Small intestine (tissue), 7 donors: ENCODE data around the gene RARG. TPM values are rescaled to one million over a fixed set of nuclear protein-coding genes. Genes with fewer than 3 reads are reported as not detected.

Experiments used
- DNase-seq, 2 donors: peaks; one replicate each; pipeline versions ENCODE4 v3.0.0 to v3.0.0-alpha.2; 2013
- FAIRE-seq: peaks from 2 replicates; lab custom pipeline; 2012; peaks lifted over from hg19 to GRCh38; lab: Jason Lieb, UNC
- H3K27ac ChIP-seq, 3 donors: one replicate each; pipeline ENCODE4 v1.5.1; 2013; ENCODE audit warnings: low read length in 2 of 3, mild to moderate bottlenecking in 2 of 3, control low read depth in 1 of 3, inconsistent platforms in 1 of 3, low read depth in 1 of 3, moderate library complexity in 1 of 3
- H3K27me3 ChIP-seq, 3 donors: one replicate each; pipeline ENCODE4 v1.6.1; 2013; ENCODE audit warnings: low read length in 3 of 3, inconsistent platforms in 1 of 3; ENCODE audit not compliant: control insufficient read depth in 3 of 3, insufficient read depth in 3 of 3
- H3K36me3 ChIP-seq, 3 donors: one replicate each; pipeline ENCODE4 v1.6.1; 2013; ENCODE audit warnings: low read length in 3 of 3, inconsistent platforms in 1 of 3, low read depth in 1 of 3, mild to moderate bottlenecking in 1 of 3, moderate library complexity in 1 of 3; ENCODE audit not compliant: control insufficient read depth in 3 of 3, insufficient read depth in 2 of 3
- H3K4me1 ChIP-seq, 3 donors: one replicate each; pipeline ENCODE4 v1.6.1; 2013; ENCODE audit warnings: low read length in 2 of 3, inconsistent platforms in 1 of 3, low read depth in 1 of 3, mild to moderate bottlenecking in 1 of 3, moderate library complexity in 1 of 3; ENCODE audit not compliant: control insufficient read depth in 3 of 3, insufficient read depth in 2 of 3
- H3K4me3 ChIP-seq, 3 donors: one replicate each; pipeline ENCODE4 v1.5.1; 2013; ENCODE audit warnings: low read length in 3 of 3, control low read depth in 1 of 3, inconsistent platforms in 1 of 3, low read depth in 1 of 3, mild to moderate bottlenecking in 1 of 3, moderate library complexity in 1 of 3
- H3K9me3 ChIP-seq, 2 donors: one replicate each; pipeline ENCODE4 v1.6.1; 2013; ENCODE audit warnings: low read depth in 1 of 2, low read length in 1 of 2; ENCODE audit not compliant: control insufficient read depth in 2 of 2, insufficient read depth in 1 of 2
- WGBS, 3 donors: extraction: QIAGEN DNeasy Blood & Tissue Kit; methylation state at CpG; one replicate each; pipeline ENCODE4 v1.1.7; 2013; 5-methylcytosine and 5-hydroxymethylcytosine counted together
- polyA plus RNA-seq, 4 donors: library from polyadenylated mRNA; stranded (reverse) in 3 of 4; unstranded in 1 of 4; fragments of 200-250 nt in 3 of 4; fragments of 120-200 nt in 1 of 4; gene quantifications; one replicate each; pipeline versions ENCODE4 v1.2.1 to v1.2.3, GENCODE V29; 2013
- donor health status: healthy with polysubstance abuse.
- donor health status: control.
- donor health status: control.
- donor health status: Bipolar disorder and iron deficiency.
- donor health status: healthy.

Gene RARG
- polyA plus RNA-seq, 4 donors, result 0.54 to 8.0 (median 7.1) TPM; not detected in 1

GRCh38 chr12:53176750-53177149 is 55.3 kb downstream of the RARG start:
- no peak for FAIRE-seq
- Histone ChIP-seq H3K36me3 (peaks cover 0 to 14% (median 0%) of the 10 kb centered on the region in 3 donors), H3K9me3 (no peaks in the 10 kb centered on the region), H3K4me3 (no peak overlapping the region), H3K27ac (no peak overlapping the region), H3K27me3 (no peaks in the 10 kb centered on the region), H3K4me1 (peaks cover 1 to 25% (median 4%) of the 10 kb centered on the region in 3 donors)
- DNase-seq, result no peak
- whole genome bisulfite sequencing, 3 donors, result 96 to 97% (median 97%) methylated on average over 3 of the region's 3 CpGs

DNA sequence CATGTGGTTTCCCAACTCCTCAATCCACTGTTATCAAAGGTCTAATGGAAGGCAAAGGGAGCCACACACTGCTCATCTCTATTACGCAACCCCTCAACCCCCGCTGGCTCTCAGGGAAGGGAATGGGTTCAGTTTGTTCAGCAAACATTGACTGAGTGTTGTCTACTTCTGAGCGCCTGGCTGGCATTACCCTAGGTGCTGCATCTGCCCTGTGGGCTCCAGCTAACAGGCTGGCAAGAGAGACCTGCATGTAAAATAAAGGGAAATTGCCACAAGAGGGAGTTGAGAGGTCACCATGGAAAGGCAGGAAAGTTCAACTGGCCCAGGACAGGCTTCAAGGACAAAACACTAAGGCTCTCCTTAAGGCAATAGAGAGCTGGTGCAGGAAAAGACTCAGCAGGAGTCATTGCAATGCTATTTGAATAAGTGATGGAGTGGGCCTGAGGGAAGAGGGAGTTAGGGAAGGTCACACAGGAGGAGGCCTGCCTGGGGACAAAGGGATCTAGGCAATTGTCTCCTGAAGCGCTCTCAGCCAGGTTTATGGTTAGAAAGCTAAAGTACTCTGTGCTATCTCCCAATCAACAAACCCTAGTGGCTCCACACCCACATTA is 57.0 kb downstream of the RARG start:
- Histone ChIP-seq H3K27me3 (no peaks in the 10 kb centered on the region), H3K4me3 (no peak overlapping the region), H3K4me1 (peaks cover 0 to 22% (median 1%) of the 10 kb centered on the region in 3 donors), H3K9me3 (no peaks in the 10 kb centered on the region), H3K27ac (peak overlapping the region; percentile 17 to 52 (median 27)), H3K36me3 (peaks cover 0 to 32% (median 0%) of the 10 kb centered on the region in 3 donors)
- DNase-seq, result peak; percentile 54 to 77
- no peak for FAIRE-seq
- WGBS, 3 donors, result 40 to 69% (median 48%) methylated on average over 4 of the region's 4 CpGs

DNA sequence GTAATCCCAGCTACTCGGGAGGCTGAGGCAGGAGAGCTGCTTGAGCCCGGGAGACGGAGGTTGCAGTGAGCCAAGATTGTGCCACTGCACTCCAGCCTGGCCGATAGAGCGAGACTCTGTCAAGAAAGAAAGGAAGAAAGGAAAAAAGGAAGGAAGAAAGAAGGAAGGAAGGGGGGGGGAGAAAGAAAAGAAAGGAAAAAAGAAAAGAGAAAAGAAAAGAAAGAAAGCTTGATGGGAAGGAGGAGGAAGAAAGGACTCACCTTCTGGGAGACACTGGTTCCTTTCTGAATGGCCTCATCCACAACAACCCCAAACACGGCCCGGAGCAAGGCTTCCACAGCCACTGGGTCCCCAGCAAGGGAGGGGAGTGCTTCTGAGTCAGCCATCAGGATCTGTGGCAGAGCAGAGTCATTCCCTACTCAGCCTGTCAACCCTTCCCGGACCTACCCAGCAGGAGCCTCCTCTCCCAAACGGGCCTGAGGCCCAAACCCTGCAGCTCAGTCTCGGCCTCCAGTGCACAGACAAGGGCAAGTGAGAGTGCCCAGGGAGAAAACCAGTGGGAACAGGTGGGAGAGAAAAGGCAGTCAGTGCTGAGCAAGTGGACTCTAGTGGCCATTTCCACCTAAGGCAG is 58.8 kb downstream of the RARG start:
- FAIRE-seq (no peak), DNase-seq (no peak)
- H3K27me3 ChIP-seq, result no peaks in the 10 kb centered on the region
- H3K9me3 ChIP-seq, result no peaks in the 10 kb centered on the region
- peaks cover 0 to 17% (median 1%) of the 10 kb centered on the region in 3 donors for H3K4me1 ChIP-seq
- 91 to 97% (median 93%) methylated on average over 10 of the region's 10 CpGs for WGBS, 3 donors
- no peak overlapping the region for H3K4me3 ChIP-seq
- no peak overlapping the region for H3K27ac ChIP-seq
- H3K36me3 ChIP-seq, result peaks cover 0 to 37% (median 0%) of the 10 kb centered on the region in 3 donors

DNA sequence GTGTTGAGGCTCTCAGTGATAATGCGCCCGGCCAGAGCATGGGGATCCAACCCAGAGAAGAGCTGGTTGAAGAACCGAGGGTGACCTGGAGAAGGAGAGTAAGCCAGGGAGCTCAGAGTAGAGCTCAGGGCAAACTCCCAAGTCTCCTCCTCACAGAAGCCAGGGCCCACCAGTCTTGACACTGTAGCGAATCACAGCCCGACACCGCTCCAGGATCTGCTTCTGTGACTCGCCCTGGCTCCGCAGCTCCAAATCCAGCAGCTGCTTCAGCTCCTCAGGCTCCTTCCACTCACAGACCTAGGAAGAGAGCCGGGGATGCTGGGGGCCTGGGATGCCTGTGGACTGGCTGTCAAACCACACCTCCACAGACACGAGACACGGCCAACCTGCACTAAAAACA is 59.7 kb downstream of the RARG start:
- DNase-seq (no peak), FAIRE-seq (no peak)
- H3K4me3 ChIP-seq, result no peak overlapping the region
- H3K4me1 ChIP-seq, result peaks cover 0 to 17% (median 1%) of the 10 kb centered on the region in 3 donors
- no peaks in the 10 kb centered on the region for H3K9me3 ChIP-seq
- no peak overlapping the region for H3K27ac ChIP-seq
- no peaks in the 10 kb centered on the region for H3K27me3 ChIP-seq
- WGBS, 3 donors, result 93 to 96% (median 96%) methylated on average over 11 of the region's 11 CpGs
- peaks cover 0 to 37% (median 0%) of the 10 kb centered on the region in 3 donors for H3K36me3 ChIP-seq

DNA sequence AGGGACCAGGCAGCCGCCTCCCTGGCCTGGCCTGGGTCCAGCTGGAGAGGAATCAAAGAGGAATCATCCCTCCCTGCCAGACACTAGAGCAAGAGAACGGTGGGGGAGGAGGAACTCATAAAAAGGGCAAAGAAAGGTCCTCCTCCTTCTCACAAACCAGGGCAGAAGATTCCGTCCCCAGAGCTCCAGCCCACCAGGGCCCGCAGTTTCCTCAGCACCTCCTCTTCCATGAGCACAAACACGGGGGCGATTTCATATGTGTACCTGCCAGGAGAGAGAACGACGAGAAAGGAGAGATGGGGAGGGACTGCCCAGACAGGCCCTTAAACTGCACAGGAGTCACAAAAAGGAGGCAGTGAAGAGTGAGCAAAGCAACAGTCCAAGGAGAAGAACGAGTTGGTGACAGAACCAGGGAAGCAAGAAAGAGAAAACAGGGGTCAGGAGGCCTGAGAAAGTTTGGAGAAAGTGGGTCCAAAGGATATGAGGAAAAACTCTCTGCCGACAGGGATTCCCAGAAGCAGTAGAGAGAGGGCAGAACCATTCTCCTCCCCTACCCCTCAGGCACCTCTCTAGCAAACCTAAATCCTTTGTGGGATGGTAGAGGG is 60.2 kb downstream of the RARG start:
- no peaks in the 10 kb centered on the region for H3K9me3 ChIP-seq
- H3K4me1 ChIP-seq, result peaks cover 0 to 17% (median 1%) of the 10 kb centered on the region in 3 donors
- no peaks in the 10 kb centered on the region for H3K27me3 ChIP-seq
- FAIRE-seq (no peak), DNase-seq (no peak)
- 54 to 68% (median 61%) methylated on average over 10 of the region's 10 CpGs for WGBS, 3 donors
- no peak overlapping the region for H3K27ac ChIP-seq
- H3K36me3 ChIP-seq, result peaks cover 0 to 37% (median 0%) of the 10 kb centered on the region in 3 donors
- no peak overlapping the region for H3K4me3 ChIP-seq

GRCh38 chr12:53170876-53171724 is 60.9 kb downstream of the RARG start:
- no peak overlapping the region for H3K4me3 ChIP-seq
- peaks cover 0 to 37% (median 0%) of the 10 kb centered on the region in 3 donors for H3K36me3 ChIP-seq
- peaks cover 0 to 17% (median 1%) of the 10 kb centered on the region in 3 donors for H3K4me1 ChIP-seq
- H3K27me3 ChIP-seq, result no peaks in the 10 kb centered on the region
- H3K9me3 ChIP-seq, result no peaks in the 10 kb centered on the region
- 74 to 83% (median 80%) methylated on average over 14 of the region's 14 CpGs for WGBS, 3 donors
- no peak for FAIRE-seq
- H3K27ac ChIP-seq, result no peak overlapping the region
- DNase-seq, result no peak

DNA sequence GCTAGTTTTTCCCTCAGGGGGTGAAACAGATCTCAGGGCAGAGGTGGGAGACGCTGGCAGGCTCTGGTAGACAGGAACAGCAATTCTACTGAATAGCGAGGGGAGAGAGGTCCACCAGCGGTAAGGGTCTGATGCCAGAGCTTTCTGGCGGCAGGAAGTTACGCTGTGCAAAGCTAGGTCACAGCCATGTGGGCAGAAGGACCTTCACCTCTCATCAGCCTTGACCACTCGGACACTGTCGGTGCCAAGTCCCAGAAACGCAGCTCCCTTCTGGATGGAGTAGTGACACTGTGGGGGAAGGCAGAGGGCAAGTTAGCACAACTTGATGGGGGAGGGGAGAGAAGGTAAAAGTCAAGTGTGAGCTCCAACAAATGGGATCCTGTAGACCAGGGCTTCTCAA is 61.8 kb downstream of the RARG start:
- 91 to 94% (median 93%) methylated on average over 8 of the region's 8 CpGs for WGBS, 3 donors
- no peaks in the 10 kb centered on the region for H3K9me3 ChIP-seq
- FAIRE-seq (no peak), DNase-seq (no peak)
- H3K27me3 ChIP-seq, result no peaks in the 10 kb centered on the region
- H3K27ac ChIP-seq, result no peak overlapping the region
- peaks cover 0 to 9% (median 1%) of the 10 kb centered on the region in 3 donors for H3K4me1 ChIP-seq
- H3K4me3 ChIP-seq, result no peak overlapping the region
- peaks cover 0 to 37% (median 0%) of the 10 kb centered on the region in 3 donors for H3K36me3 ChIP-seq

GRCh38 chr12:53169644-53170043 is 62.4 kb downstream of the RARG start:
- H3K4me3 ChIP-seq, result no peak overlapping the region
- H3K4me1 ChIP-seq, result peaks cover 0 to 3% (median 0%) of the 10 kb centered on the region in 3 donors
- H3K9me3 ChIP-seq, result no peaks in the 10 kb centered on the region
- WGBS, 3 donors, result 96 to 97% (median 97%) methylated on average over 7 of the region's 7 CpGs
- FAIRE-seq (no peak), DNase-seq (no peak)
- peaks cover 0 to 37% (median 0%) of the 10 kb centered on the region in 3 donors for H3K36me3 ChIP-seq
- H3K27me3 ChIP-seq, result no peaks in the 10 kb centered on the region
- no peak overlapping the region for H3K27ac ChIP-seq
